ENCODE results near the gene CSNK1G3. TPM values are rescaled to one million over a fixed set of nuclear protein-coding genes. Genes with fewer than 3 reads are reported as not detected.

The CSNK1G3 gene
- total RNA-seq, 1 donor from 2014 or later = 63.9 TPM

DNA sequence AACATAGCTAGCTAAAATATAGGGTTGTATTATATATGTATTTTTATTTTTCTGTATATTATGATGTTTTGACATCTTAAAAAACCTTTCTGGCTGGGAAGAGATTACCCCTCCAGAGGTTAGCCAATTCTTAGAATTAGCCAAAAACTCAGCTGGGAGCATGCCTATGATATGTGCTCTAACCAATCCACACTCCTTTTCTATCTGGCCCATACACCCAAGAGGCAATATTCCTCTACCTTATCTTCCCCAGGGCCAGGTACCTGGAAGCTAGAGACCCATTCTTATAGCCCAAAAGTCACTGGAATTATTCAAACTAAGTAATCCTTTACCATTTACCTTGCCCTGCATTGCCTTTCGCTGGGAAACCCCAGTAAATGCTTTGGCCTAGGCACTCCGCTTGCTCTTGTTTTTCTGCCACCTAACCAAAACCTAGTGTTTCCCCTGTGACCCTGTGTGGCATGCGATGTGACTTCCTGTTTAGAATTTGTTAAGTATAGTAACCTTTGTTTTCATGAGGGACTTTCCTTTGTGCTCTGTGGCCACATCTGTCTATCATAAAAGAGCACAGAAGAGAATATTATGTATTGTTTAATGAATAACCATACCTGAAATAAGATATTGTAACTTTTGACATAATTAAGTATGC lies 37.4 kb downstream of the CSNK1G3 start:
- DNase-seq (ENCODE audit: low spot score in 2 of 2, unreplicated experiment in 2 of 2) = no peak

DNA sequence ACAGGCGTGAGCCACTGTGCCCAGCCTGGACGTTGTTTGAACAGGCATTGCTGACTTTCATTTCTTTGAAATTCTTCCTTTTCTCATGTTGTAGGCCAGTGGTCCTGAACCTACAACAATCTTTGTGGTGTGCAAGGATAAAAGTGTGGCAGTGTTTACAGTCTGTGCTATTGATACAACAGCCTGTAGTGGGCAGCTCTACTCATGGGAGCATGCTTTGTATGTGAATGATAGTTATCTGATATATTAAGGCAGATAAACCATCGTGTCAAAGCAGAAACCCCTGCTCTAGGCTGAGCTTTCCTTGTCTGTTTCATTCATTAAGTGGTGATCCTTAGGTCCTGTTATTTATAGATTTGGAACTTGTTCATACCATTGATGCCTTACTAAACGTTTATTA lies 42.6 kb downstream of the CSNK1G3 start:
- Mint-ChIP-seq H3K9me3 (no peaks in the 10 kb centered on the region), H3K27ac (no peak overlapping the region), H3K4me3 (no peak overlapping the region), H3K27me3 (ENCODE audit: low read depth) (no peaks in the 10 kb centered on the region), H3K4me1 (peaks cover 2% of the 10 kb centered on the region), H3K36me3 (peaks cover 18% of the 10 kb centered on the region)
- DNase-seq (ENCODE audit: low spot score in 2 of 2, unreplicated experiment in 2 of 2) = no peak
- TF ChIP-seq, protein P1, sequence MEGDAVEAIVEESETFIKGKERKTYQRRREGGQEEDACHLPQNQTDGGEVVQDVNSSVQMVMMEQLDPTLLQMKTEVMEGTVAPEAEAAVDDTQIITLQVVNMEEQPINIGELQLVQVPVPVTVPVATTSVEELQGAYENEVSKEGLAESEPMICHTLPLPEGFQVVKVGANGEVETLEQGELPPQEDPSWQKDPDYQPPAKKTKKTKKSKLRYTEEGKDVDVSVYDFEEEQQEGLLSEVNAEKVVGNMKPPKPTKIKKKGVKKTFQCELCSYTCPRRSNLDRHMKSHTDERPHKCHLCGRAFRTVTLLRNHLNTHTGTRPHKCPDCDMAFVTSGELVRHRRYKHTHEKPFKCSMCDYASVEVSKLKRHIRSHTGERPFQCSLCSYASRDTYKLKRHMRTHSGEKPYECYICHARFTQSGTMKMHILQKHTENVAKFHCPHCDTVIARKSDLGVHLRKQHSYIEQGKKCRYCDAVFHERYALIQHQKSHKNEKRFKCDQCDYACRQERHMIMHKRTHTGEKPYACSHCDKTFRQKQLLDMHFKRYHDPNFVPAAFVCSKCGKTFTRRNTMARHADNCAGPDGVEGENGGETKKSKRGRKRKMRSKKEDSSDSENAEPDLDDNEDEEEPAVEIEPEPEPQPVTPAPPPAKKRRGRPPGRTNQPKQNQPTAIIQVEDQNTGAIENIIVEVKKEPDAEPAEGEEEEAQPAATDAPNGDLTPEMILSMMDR (IDR thresholded peaks at IDR 0.05; ENCODE audit: unreplicated experiment) = no peak

More for the DNA sequence above, 37.4 kb downstream of the CSNK1G3 start:
- Mint-ChIP-seq H3K4me3 (no peak overlapping the region), H3K36me3 (peaks cover 9% of the 10 kb centered on the region), H3K4me1 (no peaks in the 10 kb centered on the region), H3K27me3 (ENCODE audit: low read depth) (no peaks in the 10 kb centered on the region), H3K9me3 (no peaks in the 10 kb centered on the region), H3K27ac (no peak overlapping the region)
- TF ChIP-seq, protein P1 (IDR thresholded peaks at IDR 0.05; ENCODE audit: unreplicated experiment) = no peak

DNA sequence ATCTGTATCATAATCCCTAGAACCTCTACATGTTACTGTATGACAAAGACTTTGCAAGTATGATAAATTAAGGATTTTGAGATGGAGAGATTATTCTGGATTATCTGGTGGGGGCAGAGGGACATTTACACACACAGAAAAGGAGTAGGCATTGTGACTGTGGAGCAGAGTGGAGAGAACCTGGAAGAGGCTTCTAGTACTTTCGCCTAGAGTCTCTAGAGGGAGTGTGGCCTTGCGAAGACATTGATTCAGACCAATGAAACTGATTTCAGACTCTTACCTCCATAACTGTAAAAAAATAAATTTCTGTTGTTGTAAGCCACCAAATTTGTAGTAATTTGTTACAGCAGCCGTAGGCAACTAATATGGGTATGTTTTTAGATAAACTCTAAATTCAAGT lies 45.9 kb downstream of the CSNK1G3 start:
- H3K9me3 Mint-ChIP-seq = no peaks in the 10 kb centered on the region
- peaks cover 21% of the 10 kb centered on the region for H3K36me3 Mint-ChIP-seq
- H3K27ac Mint-ChIP-seq = no peak overlapping the region
- TF ChIP-seq, protein P1 (IDR thresholded peaks at IDR 0.05; ENCODE audit: unreplicated experiment) = no peak
- no peaks in the 10 kb centered on the region for H3K27me3 Mint-ChIP-seq (ENCODE audit: low read depth)
- H3K4me1 Mint-ChIP-seq = peaks cover 2% of the 10 kb centered on the region
- no peak overlapping the region for H3K4me3 Mint-ChIP-seq
- DNase-seq (ENCODE audit: low spot score in 2 of 2, unreplicated experiment in 2 of 2) = no peak

DNA sequence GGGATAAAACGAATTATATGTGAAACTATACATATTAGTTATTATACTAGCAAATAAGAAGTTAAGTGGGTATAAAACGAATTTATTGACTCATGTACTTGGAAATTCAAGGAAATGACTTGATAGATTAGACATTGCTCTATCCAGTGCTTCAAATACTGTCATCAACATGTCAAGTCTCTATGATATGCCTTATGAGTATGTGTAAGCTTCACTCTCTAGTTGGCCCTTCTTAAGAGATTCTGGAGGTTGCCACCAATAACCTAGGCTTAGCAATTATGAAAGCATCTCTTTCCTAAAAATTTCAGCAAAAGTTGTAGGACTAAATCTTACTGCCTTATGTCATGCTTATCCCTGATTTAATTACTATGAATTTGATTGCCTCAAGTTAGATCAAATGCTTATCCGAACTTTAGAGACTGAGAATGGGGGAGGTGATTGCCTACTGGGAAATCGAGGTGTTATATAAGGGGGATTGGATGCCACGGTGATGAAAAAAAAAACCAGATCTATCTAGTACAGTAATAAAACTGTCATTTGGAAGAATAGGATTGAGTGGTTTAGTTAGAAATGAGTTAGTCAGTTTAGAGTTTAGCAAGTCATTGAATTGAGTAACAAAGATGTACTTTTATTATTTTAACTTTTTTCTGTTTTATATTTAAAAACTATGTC lies 46.9 kb downstream of the CSNK1G3 start:
- no peak overlapping the region for H3K27ac Mint-ChIP-seq

DNA sequence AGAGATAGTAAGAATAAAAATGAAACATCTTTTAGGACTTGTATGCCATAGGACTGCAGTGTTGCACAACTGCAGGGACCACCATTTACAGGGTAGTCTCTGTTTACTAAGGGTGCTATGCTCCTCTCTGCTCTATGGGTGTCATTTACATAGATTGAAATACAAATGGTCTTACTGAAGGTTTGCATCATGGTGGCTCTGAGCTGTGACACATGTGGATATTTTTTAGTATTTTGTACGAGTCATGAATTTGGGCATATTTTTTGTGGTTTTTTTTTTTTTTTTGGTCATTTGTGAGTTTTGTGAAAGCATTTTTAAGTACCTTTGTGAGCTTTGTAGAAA lies 47.4 kb downstream of the CSNK1G3 start:
- peaks cover 10% of the 10 kb centered on the region for H3K4me1 Mint-ChIP-seq
- peaks cover 21% of the 10 kb centered on the region for H3K36me3 Mint-ChIP-seq
- H3K4me3 Mint-ChIP-seq = no peak overlapping the region
- TF ChIP-seq, protein P1 (IDR thresholded peaks at IDR 0.05; ENCODE audit: unreplicated experiment) = no peak
- no peaks in the 10 kb centered on the region for H3K9me3 Mint-ChIP-seq
- H3K27ac Mint-ChIP-seq = no peak overlapping the region
- no peaks in the 10 kb centered on the region for H3K27me3 Mint-ChIP-seq (ENCODE audit: low read depth)
- DNase-seq (ENCODE audit: low spot score in 2 of 2, unreplicated experiment in 2 of 2) = no peak

More for the DNA sequence above, 46.9 kb downstream of the CSNK1G3 start:
- no peak for DNase-seq (ENCODE audit: low spot score in 2 of 2, unreplicated experiment in 2 of 2)
- Mint-ChIP-seq H3K4me3 (no peak overlapping the region), H3K9me3 (no peaks in the 10 kb centered on the region), H3K27me3 (ENCODE audit: low read depth) (no peaks in the 10 kb centered on the region), H3K36me3 (peaks cover 21% of the 10 kb centered on the region), H3K4me1 (peaks cover 10% of the 10 kb centered on the region)
- TF ChIP-seq, protein P1 (IDR thresholded peaks at IDR 0.05; ENCODE audit: unreplicated experiment) = no peak

All from mesothelial cell of epicardium (in vitro differentiated cells).